ENCODE data around the gene DDAH2. TPM values are rescaled to one million over a fixed set of nuclear protein-coding genes. Genes with fewer than 3 reads are reported as not detected.

The DDAH2 gene
- total and polyA plus RNA-seq, 10 of the 15 experiments (the other 5 are each of a cell fraction or from before 2014, with no cell fraction given): 0.35 to 9.9 (median 6.2) TPM

- TF ChIP-seq SKIL (IDR thresholded peaks at IDR 0.05; ENCODE audit: low read depth, poor library complexity, severe bottlenecking) (no peak), NFXL1 (IDR thresholded peaks at IDR 0.05; ENCODE audit: borderline replicate concordance) (no peak), SUPT20H (IDR thresholded peaks at IDR 0.05; ENCODE audit: borderline replicate concordance, control insufficient read depth, low read depth, low read length) (no peak), KAT2A (conservative IDR thresholded peaks at IDR 0.05; ENCODE audit: control insufficient read depth, low read depth, low read length) (no peak), POLR2A (IDR thresholded peaks at IDR 0.05; ENCODE audit: low read depth, low read length) (no peak), BHLHE40 (IDR thresholded peaks at IDR 0.05; ENCODE audit: borderline replicate concordance in 1 of 2, low read depth in 2 of 2, low read length in 1 of 2) (0 out of 4 replicates have a peak, but pooled peaks of 1 of the 2 experiments have one; percentile 12), HCFC1 (IDR thresholded peaks at IDR 0.05; ENCODE audit: low read length) (no peak), NR2F1 (conservative IDR thresholded peaks at IDR 0.05) (no peak), NFYA (IDR thresholded peaks at IDR 0.05; ENCODE audit: borderline replicate concordance, low read depth, low read length) (no peak), PBX3 (IDR thresholded peaks at IDR 0.05; ENCODE audit: insufficient replicate concordance, low read depth, low read length) (peak; percentile 68), EP300 (IDR thresholded peaks at IDR 0.05; ENCODE audit: borderline replicate concordance in 1 of 2, control insufficient read depth in 1 of 2, low read depth in 2 of 2, low read length in 2 of 2) (no peak), ZBTB11 (CRISPR knock-in tag; IDR thresholded peaks at IDR 0.05) (no peak), RELA (IDR thresholded peaks at IDR 0.05; ENCODE audit: borderline replicate concordance, partially characterized antibody) (peak; percentile 15), MXI1 (IDR thresholded peaks at IDR 0.05; ENCODE audit: low read depth, low read length) (no peak), BMI1 (IDR thresholded peaks at IDR 0.05; ENCODE audit: borderline replicate concordance) (no peak), IRF4 (IDR thresholded peaks at IDR 0.05; ENCODE audit: low read depth, low read length) (no peak), NBN (IDR thresholded peaks at IDR 0.05) (peak; percentile 60), SMC3 (IDR thresholded peaks at IDR 0.05; ENCODE audit: borderline replicate concordance, low read length) (peak; percentile 96), ASH2L (IDR thresholded peaks at IDR 0.05; ENCODE audit: borderline replicate concordance, low read depth) (no peak)
- TF ChIP-seq, protein P1, sequence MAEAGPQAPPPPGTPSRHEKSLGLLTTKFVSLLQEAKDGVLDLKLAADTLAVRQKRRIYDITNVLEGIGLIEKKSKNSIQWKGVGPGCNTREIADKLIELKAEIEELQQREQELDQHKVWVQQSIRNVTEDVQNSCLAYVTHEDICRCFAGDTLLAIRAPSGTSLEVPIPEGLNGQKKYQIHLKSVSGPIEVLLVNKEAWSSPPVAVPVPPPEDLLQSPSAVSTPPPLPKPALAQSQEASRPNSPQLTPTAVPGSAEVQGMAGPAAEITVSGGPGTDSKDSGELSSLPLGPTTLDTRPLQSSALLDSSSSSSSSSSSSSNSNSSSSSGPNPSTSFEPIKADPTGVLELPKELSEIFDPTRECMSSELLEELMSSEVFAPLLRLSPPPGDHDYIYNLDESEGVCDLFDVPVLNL (IDR thresholded peaks at IDR 0.05; ENCODE audit: low read depth, low read length): no peak
Measured at GRCh38 chr6:31769684-31770371, 40.7 kb upstream of the DDAH2 start (continued).
